Activated CD4-positive, alpha-beta T cell treated with anti-CD3 and anti-CD28 coated beads for 36 hours (primary cell): ENCODE measurements around the gene JARID2. TPM values are rescaled to one million over a fixed set of nuclear protein-coding genes. Genes with fewer than 3 reads are reported as not detected.

Source experiments
- ATAC-seq: fragments of 200-7000 bp; cut with Tn5 transposase; one replicate; pipeline ENCODE4 v1.10.0; 2021; ENCODE audit warnings: mild to moderate bottlenecking, moderate library complexity
- CTCF ChIA-PET: fragments of 350-600 bp; sonication (Branson Sonifier 250); formaldehyde crosslinking; loops from one replicate; lab custom pipeline; 2021; ENCODE audit warnings: antibody characterized with exemption; lab: Charles Lee
- POLR2A ChIA-PET: fragments of 350-600 bp; sonication (Branson Sonifier 250); formaldehyde crosslinking; loops from one replicate; lab custom pipeline; 2021; ENCODE audit warnings: antibody characterized with exemption, inconsistent platforms; lab: Charles Lee
- DNase-seq: peaks from one replicate; pipeline ENCODE4 v3.0.0-alpha.2; 2020
- H3K27ac Mint-ChIP-seq: one replicate; pipeline ENCODE4 v1.8.0; 2021; ENCODE audit warnings: mixed read lengths
- H3K27me3 Mint-ChIP-seq: one replicate; pipeline ENCODE4 v1.8.0; 2021; ENCODE audit warnings: mixed read lengths
- H3K36me3 Mint-ChIP-seq: one replicate; pipeline ENCODE4 v1.8.0; 2021; ENCODE audit warnings: low read depth, mixed read lengths
- H3K4me1 Mint-ChIP-seq: one replicate; pipeline ENCODE4 v1.8.0; 2021; ENCODE audit warnings: mixed read lengths
- H3K4me3 Mint-ChIP-seq: one replicate; pipeline ENCODE4 v1.8.0; 2021; ENCODE audit warnings: mild to moderate bottlenecking, moderate library complexity, mixed read lengths
- H3K9me3 Mint-ChIP-seq: one replicate; pipeline ENCODE4 v1.8.0; 2021; ENCODE audit warnings: low read depth, mixed read lengths
- intact Hi-C, 2 experiments: fragments of 100-400 bp; cut with DNase I in 1 of 2; cut with micrococcal nuclease in 1 of 2; formaldehyde crosslinking; loops; one replicate each; pipeline versions ENCODE4 v1.14.2 to v1.15.1; 2022 to 2024; cut with DNase I, micrococcal nuclease
- total RNA-seq, 2 experiments: library from RNA; stranded (reverse); gene quantifications; one replicate each; pipeline ENCODE4 v1.2.3, GENCODE V29; 2021

JARID2 gene
- total RNA-seq, 2 experiments from 2014 or later: 43.0 to 48.6 TPM

DNA sequence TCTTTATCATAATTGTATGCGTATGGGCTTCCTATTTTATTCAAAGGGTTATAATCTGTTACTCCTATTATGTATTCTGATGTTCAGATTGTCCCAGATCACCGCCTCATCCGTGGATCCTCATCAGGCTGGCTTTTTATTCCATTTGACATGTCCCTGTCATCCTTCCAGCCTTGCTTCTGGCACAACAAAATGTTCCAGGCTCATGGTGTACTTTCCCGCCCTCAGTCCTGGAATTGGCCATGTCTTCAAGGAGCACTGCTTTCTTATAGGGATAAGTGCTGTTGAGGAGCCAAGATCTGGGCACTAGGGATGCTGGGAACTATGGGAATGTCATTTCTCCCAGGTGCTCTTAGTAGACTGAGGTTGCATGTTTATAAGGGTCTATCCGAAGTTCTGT, 207.8 kb downstream of the JARID2 start:
- DNase-seq (no peak), ATAC-seq (no peak)
- no peaks in the 10 kb centered on the region for H3K9me3 Mint-ChIP-seq
- ChIA-PET POLR2A (no interaction called here), CTCF (no interaction called here)
- H3K4me1 Mint-ChIP-seq: peaks cover 66% of the 10 kb centered on the region
- H3K4me3 Mint-ChIP-seq: no peak overlapping the region
- peaks cover 57% of the 10 kb centered on the region for H3K36me3 Mint-ChIP-seq
- intact Hi-C loops: no loop called here
- H3K27ac Mint-ChIP-seq: no peak overlapping the region
- H3K27me3 Mint-ChIP-seq: no peaks in the 10 kb centered on the region

DNA sequence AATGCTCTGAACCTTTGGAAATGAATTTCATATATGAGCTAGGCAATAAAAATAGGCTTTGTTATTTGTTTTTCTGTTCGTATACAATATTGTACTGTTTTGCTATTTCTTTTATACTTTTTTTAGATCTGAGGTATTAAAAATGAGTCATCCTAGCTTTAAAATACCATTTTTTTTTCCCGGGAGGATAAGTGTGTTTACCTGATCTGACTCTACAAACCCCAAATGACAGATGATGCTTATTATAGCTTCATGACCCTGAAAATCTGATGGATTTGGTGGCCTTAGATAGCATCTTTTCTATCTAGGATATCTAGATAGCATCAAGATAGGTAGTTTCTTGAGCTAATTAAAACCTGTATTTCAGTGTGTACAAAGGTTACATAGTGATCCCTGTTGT, 210.6 kb downstream of the JARID2 start:
- CTCF ChIA-PET: interaction anchor here (0.6 to 1.1 kb wide), 3 partner anchors 17 to 955 kb away, joined by 3 read pairs; no protein-coding TSS in a partner anchor
- POLR2A ChIA-PET: no interaction called here
- Mint-ChIP-seq H3K36me3 (peaks cover 57% of the 10 kb centered on the region), H3K9me3 (no peaks in the 10 kb centered on the region), H3K4me3 (no peak overlapping the region), H3K27me3 (no peaks in the 10 kb centered on the region), H3K27ac (no peak overlapping the region), H3K4me1 (peaks cover 71% of the 10 kb centered on the region)
- intact Hi-C loops: no loop called here
- ATAC-seq: no peak
- DNase-seq: no peak

DNA sequence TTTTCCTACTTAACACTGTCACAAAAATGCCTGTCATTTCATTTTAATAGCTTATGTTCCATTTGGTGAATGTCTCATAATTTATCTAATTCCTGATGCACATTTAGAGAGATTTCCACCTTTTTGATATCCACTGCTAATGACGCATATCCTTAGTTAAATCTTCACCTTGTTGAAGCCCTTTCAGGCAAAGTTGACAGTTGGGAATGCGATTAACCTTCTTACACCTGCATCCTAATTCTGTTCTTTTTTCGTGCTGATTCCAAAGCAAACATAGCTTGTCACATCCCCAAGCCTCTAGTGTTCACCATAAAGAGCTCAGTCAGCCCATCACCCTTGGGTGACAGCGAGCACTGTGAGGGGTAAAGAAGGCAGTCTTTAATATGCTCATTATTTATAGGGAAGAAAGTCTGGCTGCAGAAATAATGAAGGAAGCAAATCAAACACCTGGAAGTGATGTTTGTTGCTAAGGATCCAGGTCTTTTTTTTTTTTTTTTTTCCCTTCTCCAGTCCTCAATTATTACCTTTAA, 211.3 kb downstream of the JARID2 start:
- Mint-ChIP-seq H3K27ac (peak overlapping the region; percentile 34), H3K27me3 (no peaks in the 10 kb centered on the region), H3K4me1 (peaks cover 71% of the 10 kb centered on the region), H3K36me3 (peaks cover 51% of the 10 kb centered on the region), H3K9me3 (no peaks in the 10 kb centered on the region), H3K4me3 (no peak overlapping the region)
- ATAC-seq (no peak), DNase-seq (no peak)
- ChIA-PET POLR2A (no interaction called here), CTCF (interaction anchor here (1.1 to 1.3 kb wide), 2 partner anchors 16 to 18 kb away, joined by 3 to 4 read pairs; no protein-coding TSS in a partner anchor)
- intact Hi-C loops: no loop called here

DNA sequence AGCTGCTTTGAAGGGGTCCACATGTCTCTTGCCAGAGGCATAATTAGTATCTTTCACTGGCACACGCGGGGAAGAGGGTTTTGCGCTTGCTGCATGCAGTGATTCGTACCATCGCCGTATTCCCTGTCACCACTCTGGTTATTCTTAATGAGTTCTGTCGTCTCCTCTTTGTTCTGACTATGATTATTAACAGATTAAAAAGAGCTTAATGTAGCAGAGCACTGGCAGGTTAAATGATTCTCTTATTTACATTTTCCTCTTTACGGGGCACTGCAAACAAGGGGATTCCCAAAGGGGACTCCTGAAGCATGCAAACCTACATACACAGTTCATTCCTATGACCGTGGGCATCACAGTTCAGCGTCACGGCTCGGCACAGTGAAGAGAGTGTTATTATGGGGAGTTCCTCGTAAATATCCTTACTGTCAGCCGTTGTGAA, 212.2 kb downstream of the JARID2 start:
- ChIA-PET CTCF (interaction anchor here (0.7 to 1.3 kb wide), 3 partner anchors 10 to 32 kb away, joined by 3 to 4 read pairs (median 3); no protein-coding TSS in a partner anchor), POLR2A (no interaction called here)
- Mint-ChIP-seq H3K27me3 (no peaks in the 10 kb centered on the region), H3K36me3 (peaks cover 48% of the 10 kb centered on the region), H3K4me3 (no peak overlapping the region), H3K27ac (no peak overlapping the region), H3K9me3 (no peaks in the 10 kb centered on the region), H3K4me1 (peaks cover 72% of the 10 kb centered on the region)
- no peak for DNase-seq
- intact Hi-C loops: no loop called here
- ATAC-seq: no peak

GRCh38 chr6:15460110-15460727, 214.3 kb downstream of the JARID2 start:
- Mint-ChIP-seq H3K9me3 (no peaks in the 10 kb centered on the region), H3K27ac (peak overlapping the region; percentile 62), H3K4me1 (peaks cover 69% of the 10 kb centered on the region), H3K27me3 (no peaks in the 10 kb centered on the region), H3K36me3 (peaks cover 39% of the 10 kb centered on the region), H3K4me3 (no peak overlapping the region)
- intact Hi-C loops: no loop called here
- no peak for ATAC-seq
- no peak for DNase-seq
- CTCF ChIA-PET: no interaction called here
- POLR2A ChIA-PET: interaction anchor here (0.7 kb wide), 1 partner anchor 214 kb away, joined by 3 read pairs; the partner anchor contains the start of gene JARID2

GRCh38 chr6:15461127-15461944, 215.5 kb downstream of the JARID2 start:
- DNase-seq (no peak), ATAC-seq (peak; percentile 27)
- peaks cover 65% of the 10 kb centered on the region for H3K4me1 Mint-ChIP-seq
- no peaks in the 10 kb centered on the region for H3K27me3 Mint-ChIP-seq
- H3K4me3 Mint-ChIP-seq: no peak overlapping the region
- no peaks in the 10 kb centered on the region for H3K9me3 Mint-ChIP-seq
- peaks cover 40% of the 10 kb centered on the region for H3K36me3 Mint-ChIP-seq
- ChIA-PET POLR2A (interaction anchor here (0.5 kb wide), 1 partner anchor 462 kb away, joined by 3 read pairs; no protein-coding TSS in a partner anchor), CTCF (interaction anchor here (2.5 kb wide), 1 partner anchor 13 kb away, joined by 8 read pairs; no protein-coding TSS in a partner anchor)
- H3K27ac Mint-ChIP-seq: no peak overlapping the region
- intact Hi-C loops: no loop called here

DNA sequence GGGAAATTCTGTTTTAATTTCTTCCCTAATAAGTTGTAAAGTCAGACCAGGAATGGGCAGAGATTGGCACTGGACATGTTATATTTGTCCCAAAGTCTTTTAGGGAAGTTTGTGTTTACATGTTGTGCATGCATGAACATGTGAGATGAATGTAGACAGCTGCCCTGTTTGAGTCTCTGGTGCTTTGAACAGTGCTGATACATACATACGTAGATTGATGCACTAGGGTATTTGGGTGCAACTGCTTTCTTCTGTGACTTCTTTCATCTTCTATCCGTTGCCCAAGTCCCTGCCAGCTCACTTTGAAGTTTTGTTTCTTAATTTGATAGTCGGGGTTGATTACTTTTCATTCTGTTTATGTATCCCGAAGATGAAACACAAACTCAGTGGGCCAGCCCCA, 216.4 kb downstream of the JARID2 start:
- CTCF ChIA-PET: interaction anchor here (1.1 to 2.5 kb wide), 3 partner anchors 9 to 134 kb away, joined by 3 to 8 read pairs (median 3); no protein-coding TSS in a partner anchor
- Mint-ChIP-seq H3K27ac (no peak overlapping the region), H3K9me3 (no peaks in the 10 kb centered on the region), H3K4me1 (peaks cover 66% of the 10 kb centered on the region), H3K36me3 (peaks cover 45% of the 10 kb centered on the region), H3K27me3 (no peaks in the 10 kb centered on the region), H3K4me3 (no peak overlapping the region)
- no peak for DNase-seq
- intact Hi-C loops: no loop called here
- POLR2A ChIA-PET: interaction anchor here (0.5 kb wide), 1 partner anchor 463 kb away, joined by 3 read pairs; no protein-coding TSS in a partner anchor
- no peak for ATAC-seq

- ATAC-seq: no peak
- Mint-ChIP-seq H3K27ac (no peak overlapping the region), H3K27me3 (no peaks in the 10 kb centered on the region), H3K9me3 (no peaks in the 10 kb centered on the region), H3K4me1 (peaks cover 61% of the 10 kb centered on the region), H3K4me3 (no peak overlapping the region), H3K36me3 (peaks cover 45% of the 10 kb centered on the region)
- intact Hi-C loops: no loop called here
- ChIA-PET CTCF (interaction anchor here (0.7 to 2.5 kb wide), 12 partner anchors 8 to 920 kb away, joined by 3 to 8 read pairs (median 3); no protein-coding TSS in a partner anchor), POLR2A (no interaction called here)
- DNase-seq: no peak
Measured at GRCh38 chr6:15462717-15463525, 217.1 kb downstream of the JARID2 start.

- DNase-seq: peak; percentile 67
- Mint-ChIP-seq H3K27ac (no peak overlapping the region), H3K4me3 (no peak overlapping the region), H3K4me1 (peaks cover 52% of the 10 kb centered on the region), H3K9me3 (no peaks in the 10 kb centered on the region), H3K36me3 (peaks cover 49% of the 10 kb centered on the region), H3K27me3 (no peaks in the 10 kb centered on the region)
- intact Hi-C loops: no loop called here
- ATAC-seq: peak; percentile 72
- CTCF ChIA-PET: interaction anchor here (0.7 to 2.5 kb wide), 5 partner anchors 10 to 1343 kb away, joined by 3 to 8 read pairs (median 4); no protein-coding TSS in a partner anchor
- POLR2A ChIA-PET: no interaction called here
Measured at GRCh38 chr6:15464211-15464725, 218.4 kb downstream of the JARID2 start.

DNA sequence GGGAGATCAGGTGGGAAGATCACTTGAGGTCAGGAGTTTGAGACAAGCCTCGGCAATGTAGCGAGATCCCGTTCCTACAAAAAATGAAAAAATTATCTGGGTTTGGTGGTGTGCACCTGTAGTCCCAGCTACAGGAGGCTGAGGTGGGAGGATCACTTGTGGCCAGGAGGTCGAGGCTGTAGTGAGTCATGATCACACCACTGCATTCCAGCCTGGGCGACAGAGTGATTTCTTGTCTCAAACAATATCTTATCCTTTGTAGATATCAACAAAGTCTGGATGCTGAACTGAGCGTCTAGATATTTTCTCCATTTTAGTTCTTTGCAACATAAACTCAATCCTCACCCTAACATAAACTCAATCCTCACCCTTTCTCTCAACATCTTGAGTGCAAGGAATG, 219.3 kb downstream of the JARID2 start:
- no peaks in the 10 kb centered on the region for H3K9me3 Mint-ChIP-seq
- intact Hi-C loops: no loop called here
- H3K36me3 Mint-ChIP-seq: peaks cover 40% of the 10 kb centered on the region
- DNase-seq (no peak), ATAC-seq (no peak)
- no peak overlapping the region for H3K27ac Mint-ChIP-seq
- H3K4me1 Mint-ChIP-seq: peaks cover 43% of the 10 kb centered on the region
- ChIA-PET CTCF (no interaction called here), POLR2A (no interaction called here)
- H3K27me3 Mint-ChIP-seq: no peaks in the 10 kb centered on the region
- no peak overlapping the region for H3K4me3 Mint-ChIP-seq
